Upper lobe of left lung (tissue), 6 donors: ENCODE measurements around the gene GRK5. TPM values are rescaled to one million over a fixed set of nuclear protein-coding genes. Genes with fewer than 3 reads are reported as not detected.
A peak's percentile ranks its signal among the peaks of the same experiment; 100 is the strongest.

Experiments used
- ATAC-seq, 2 donors: fragments of 200-7000 bp; cut with Tn5 transposase; one replicate each; pipeline ENCODE4 v1.9.1; 2022; ENCODE audit warnings: mild to moderate bottlenecking in 2 of 2, moderate library complexity in 2 of 2; ENCODE audit not compliant: low FRiP score in 2 of 2
- DNase-seq, 2 donors: peaks; one replicate each; pipeline ENCODE4 v3.0.0-alpha.2; 2019 to 2020
- H3K27ac ChIP-seq, 4 donors: fragments of 200-600 bp; sonication (generic); one replicate each; pipeline ENCODE4 v1.5.1; 2016 to 2019
- H3K27me3 ChIP-seq, 4 donors: fragments of 200-600 bp; sonication (generic); one replicate each; pipeline ENCODE4 v1.5.1; 2017 to 2019
- H3K36me3 ChIP-seq, 4 donors: fragments of 200-600 bp; sonication (generic); one replicate each; pipeline ENCODE4 v1.5.1; 2016 to 2019
- H3K4me1 ChIP-seq, 4 donors: fragments of 200-600 bp; sonication (generic); one replicate each; pipeline ENCODE4 v1.5.1; 2018 to 2019
- H3K4me3 ChIP-seq, 4 donors: fragments of 200-600 bp; sonication (generic); one replicate each; pipeline ENCODE4 v1.5.1; 2017 to 2019; ENCODE audit warnings: mild to moderate bottlenecking in 2 of 4, moderate library complexity in 1 of 4
- H3K9me3 ChIP-seq, 4 donors: fragments of 200-600 bp; sonication (generic); one replicate each; pipeline ENCODE4 v1.5.1; 2018 to 2019
- CTCF ChIP-seq, 6 experiments: fragments of 450-650 bp in 4 of 6; fragments of 200-600 bp in 2 of 6; sonication (generic) in 2 of 6; IDR thresholded peaks; one replicate each; pipeline ENCODE4 v1.5.1; 2016 to 2019; ENCODE audit warnings: antibody characterized with exemption in 6 of 6
- EP300 ChIP-seq, 4 donors: sonication (generic); formaldehyde crosslinking; IDR thresholded peaks; one replicate each; pipeline ENCODE4 v1.5.1; 2017; ENCODE audit warnings: antibody characterized with exemption in 4 of 4, control low read depth in 2 of 4
- POLR2A ChIP-seq, 4 donors: fragments of 450-650 bp; IDR thresholded peaks; one replicate each; pipeline ENCODE4 v1.5.1; 2016 to 2017; ENCODE audit warnings: antibody characterized with exemption in 4 of 4, mild to moderate bottlenecking in 2 of 4
- POLR2AphosphoS5 ChIP-seq, 2 donors: sonication (generic); formaldehyde crosslinking; IDR thresholded peaks; one replicate each; pipeline ENCODE4 v1.5.1; 2017; ENCODE audit warnings: antibody characterized with exemption in 2 of 2
- WGBS, 2 donors: methylation state at CpG; one replicate each; pipeline ENCODE4 v1.1.5; 2017 to 2018; 5-methylcytosine and 5-hydroxymethylcytosine counted together
- total RNA-seq, 6 donors: library from RNA; depleted of rRNA in 4 of 6; stranded (reverse); fragments of >200 nt in 4 of 6; gene quantifications; one replicate each; pipeline versions ENCODE4 v1.1.0 to v1.2.1, GENCODE V29; 2016 to 2021
- donor health status: DM: no; HTN: no; CAD: no; lungs with moderate emphysema.
- donor health status: DM: no; HTN: yes; CAD: no; lungs with severe emphysema.

Gene GRK5
- total RNA-seq, 6 donors from 2014 or later: 38.6 to 80.9 (median 61.1) TPM

DNA sequence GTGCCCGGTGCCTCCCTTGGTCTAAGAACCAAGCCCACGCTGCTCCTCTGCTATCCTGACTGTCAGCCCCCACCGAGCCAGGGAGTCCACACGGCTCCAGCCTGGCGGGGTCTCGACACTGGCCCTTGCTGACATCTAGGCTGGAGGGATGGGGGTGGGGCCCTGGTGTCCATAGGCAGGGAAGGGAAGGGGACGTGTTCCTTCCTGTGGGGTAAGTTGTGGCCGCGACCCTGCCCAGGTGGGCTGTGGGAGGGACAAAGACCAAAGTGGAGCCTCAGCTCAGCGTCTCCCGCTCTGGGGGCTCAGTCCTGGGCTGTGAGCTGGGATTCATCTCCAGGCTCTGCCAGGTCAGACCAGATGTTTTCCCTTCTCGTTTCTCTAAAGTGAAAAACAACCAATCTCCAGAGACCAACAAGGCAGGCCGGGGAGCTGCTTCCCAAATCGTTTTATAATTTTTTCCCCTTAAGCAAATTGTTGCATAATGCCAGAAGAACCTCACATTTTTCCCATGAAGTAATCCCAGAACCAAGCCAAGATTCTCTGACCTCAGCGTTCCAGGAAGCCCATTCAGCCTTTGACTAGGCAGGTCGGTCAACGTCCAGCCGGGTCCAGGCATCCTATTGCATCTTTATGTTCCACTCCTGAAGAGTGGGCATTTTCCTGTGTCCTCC lies 233.9 kb downstream of the GRK5 start:
- Histone ChIP-seq H3K27ac (peak overlapping the region; percentile 49 to 85 (median 69)), H3K36me3 (peaks cover 0 to 83% (median 28%) of the 10 kb centered on the region in 4 donors), H3K27me3 (no peaks in the 10 kb centered on the region), H3K9me3 (no peaks in the 10 kb centered on the region), H3K4me3 (no peak overlapping the region), H3K4me1 (peaks cover 0 to 14% (median 11%) of the 10 kb centered on the region in 4 donors)
- whole genome bisulfite sequencing, 2 donors: 60 to 76% methylated on average over 16 of the region's 18 CpGs
- TF ChIP-seq EP300 (IDR thresholded peaks at IDR 0.05) (no peak), CTCF (IDR thresholded peaks at IDR 0.05) (no peak), POLR2A (IDR thresholded peaks at IDR 0.05) (no peak), POLR2AphosphoS5 (IDR thresholded peaks at IDR 0.05) (peak in 1 of 2 donors; percentile 10)
- DNase-seq: peak in 1 of 2 donors; percentile 66
- peak in 1 of 2 donors; percentile 70 for ATAC-seq

DNA sequence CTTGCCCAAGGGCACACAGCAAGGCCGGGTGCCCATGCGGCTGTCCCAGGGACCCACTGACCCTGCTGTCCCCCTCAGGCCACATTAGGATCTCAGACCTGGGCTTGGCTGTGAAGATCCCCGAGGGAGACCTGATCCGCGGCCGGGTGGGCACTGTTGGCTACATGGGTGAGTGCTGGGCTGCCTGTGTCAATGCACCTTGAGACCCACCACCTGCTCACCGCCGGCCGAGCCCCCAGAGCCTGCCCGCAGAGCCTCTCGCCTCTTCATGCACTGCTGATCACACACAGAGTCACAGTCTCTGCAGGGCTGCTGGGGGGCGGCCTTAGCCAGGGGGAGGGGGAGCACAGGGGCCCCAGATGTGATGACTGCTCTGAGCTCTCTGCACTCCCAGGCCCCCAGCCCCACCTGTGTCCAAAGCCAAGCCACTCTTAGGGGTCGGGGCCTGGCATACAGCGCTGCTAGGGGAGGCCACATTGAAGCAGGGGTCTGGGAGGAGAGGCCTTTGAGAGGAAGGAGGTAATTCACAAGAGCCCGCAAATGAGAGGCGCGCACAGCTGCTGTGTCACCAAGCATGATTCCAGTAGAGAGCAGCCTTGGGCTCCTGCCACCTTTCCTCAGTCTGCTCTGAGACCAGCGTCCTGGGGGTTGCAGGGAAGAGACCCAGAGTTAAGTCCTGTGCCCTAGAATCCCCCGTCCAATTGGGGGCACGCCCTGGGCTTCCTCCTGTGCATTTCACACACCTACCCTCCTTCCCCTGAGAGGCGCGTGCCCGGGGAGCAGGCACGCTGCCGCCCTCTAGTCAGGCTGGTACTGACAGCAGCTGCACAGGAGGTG lies 234.8 kb downstream of the GRK5 start:
- Histone ChIP-seq H3K4me3 (no peak overlapping the region), H3K27ac (peak overlapping the region; percentile 49 to 85 (median 69)), H3K9me3 (no peaks in the 10 kb centered on the region), H3K27me3 (no peaks in the 10 kb centered on the region), H3K4me1 (peaks cover 0 to 14% (median 11%) of the 10 kb centered on the region in 4 donors), H3K36me3 (peaks cover 0 to 83% (median 23%) of the 10 kb centered on the region in 4 donors)
- ATAC-seq (no peak), DNase-seq (peak in 1 of 2 donors; percentile 80)
- TF ChIP-seq EP300 (IDR thresholded peaks at IDR 0.05) (no peak), POLR2A (IDR thresholded peaks at IDR 0.05) (no peak), CTCF (IDR thresholded peaks at IDR 0.05) (no peak), POLR2AphosphoS5 (IDR thresholded peaks at IDR 0.05) (no peak)
- WGBS, 2 donors: 81 to 88% methylated on average over 13 to 16 of the region's 25 CpGs

DNA sequence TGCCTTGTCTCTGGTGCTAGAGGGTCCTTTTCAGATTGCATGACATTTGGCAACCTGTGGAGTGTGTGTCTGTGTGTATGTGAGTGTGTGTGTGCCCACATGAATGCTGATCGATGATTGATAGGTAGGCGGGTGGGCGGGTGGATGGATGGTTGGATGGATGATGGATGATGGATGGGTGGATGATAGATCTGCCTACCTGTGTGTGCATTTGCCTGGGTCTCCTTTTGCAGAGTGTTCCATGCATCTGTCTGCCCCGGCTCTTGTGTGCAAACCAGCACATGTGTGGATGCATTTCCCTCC lies 235.3 kb downstream of the GRK5 start:
- Histone ChIP-seq H3K27me3 (no peaks in the 10 kb centered on the region), H3K36me3 (peaks cover 0 to 83% (median 27%) of the 10 kb centered on the region in 4 donors), H3K9me3 (no peaks in the 10 kb centered on the region), H3K27ac (no peak overlapping the region), H3K4me3 (no peak overlapping the region), H3K4me1 (peaks cover 0 to 14% (median 11%) of the 10 kb centered on the region in 4 donors)
- DNase-seq (no peak), ATAC-seq (no peak)
- TF ChIP-seq CTCF (IDR thresholded peaks at IDR 0.05) (no peak), EP300 (IDR thresholded peaks at IDR 0.05) (no peak), POLR2A (IDR thresholded peaks at IDR 0.05) (no peak), POLR2AphosphoS5 (IDR thresholded peaks at IDR 0.05) (no peak)
- 95 to 96% methylated on average over 4 of the region's 4 CpGs for WGBS, 2 donors

DNA sequence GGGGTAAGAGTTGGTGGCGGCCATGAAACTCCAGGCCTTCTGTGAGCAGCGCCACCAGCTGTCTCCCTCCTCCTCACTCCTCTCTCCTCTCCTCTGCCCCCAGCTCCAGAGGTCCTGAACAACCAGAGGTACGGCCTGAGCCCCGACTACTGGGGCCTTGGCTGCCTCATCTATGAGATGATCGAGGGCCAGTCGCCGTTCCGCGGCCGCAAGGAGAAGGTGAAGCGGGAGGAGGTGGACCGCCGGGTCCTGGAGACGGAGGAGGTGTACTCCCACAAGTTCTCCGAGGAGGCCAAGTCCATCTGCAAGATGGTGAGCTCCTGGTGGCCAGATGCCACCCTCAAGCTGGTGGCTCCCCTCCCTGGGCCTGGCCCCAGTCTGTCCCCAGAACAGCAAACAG lies 236.1 kb downstream of the GRK5 start:
- Histone ChIP-seq H3K4me1 (peaks cover 0 to 14% (median 11%) of the 10 kb centered on the region in 4 donors), H3K36me3 (peaks cover 0 to 83% (median 34%) of the 10 kb centered on the region in 4 donors), H3K27me3 (no peaks in the 10 kb centered on the region), H3K9me3 (no peaks in the 10 kb centered on the region), H3K4me3 (no peak overlapping the region), H3K27ac (peak overlapping the region in 2 of 4 donors; percentile 18 to 61)
- TF ChIP-seq EP300 (IDR thresholded peaks at IDR 0.05) (no peak), CTCF (IDR thresholded peaks at IDR 0.05) (no peak), POLR2A (IDR thresholded peaks at IDR 0.05) (no peak), POLR2AphosphoS5 (IDR thresholded peaks at IDR 0.05) (no peak)
- 94 to 98% methylated on average over 14 to 15 of the region's 15 CpGs for WGBS, 2 donors
- DNase-seq: peak in 1 of 2 donors; percentile 78
- no peak for ATAC-seq
